Measurements from ENCODE around the gene SLBP. TPM values are rescaled to one million over a fixed set of nuclear protein-coding genes. Genes with fewer than 3 reads are reported as not detected.

The SLBP gene
- total and polyA plus RNA-seq, 2 of the 8 experiments (the other 6 are each of a cell fraction or from before 2014, with no cell fraction given), result 44.1 to 49.0 TPM

DNA sequence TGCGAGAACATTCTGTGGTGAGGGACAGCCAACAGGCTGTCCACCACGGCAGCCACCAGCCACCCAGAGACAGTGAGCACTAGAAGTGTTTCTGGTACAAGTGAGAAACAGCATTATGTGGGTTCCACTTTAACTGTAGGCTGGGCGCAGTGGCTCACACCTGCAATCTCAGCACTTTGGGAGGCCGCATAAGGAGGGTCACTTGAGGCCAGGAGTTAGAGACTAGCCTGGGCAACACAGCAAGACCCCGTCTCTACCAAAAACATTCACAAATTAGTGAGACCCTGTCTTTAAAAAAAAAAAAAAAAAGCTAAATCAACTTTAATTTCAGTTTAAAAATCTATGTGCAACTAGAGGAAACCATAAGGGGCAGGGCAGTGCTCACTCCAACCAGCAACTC, 48.6 kb downstream of the SLBP start:
- Histone ChIP-seq H2BK5ac (ENCODE audit: low read depth, low read length) (no peak overlapping the region), H2BK120ac (replicated peaks; ENCODE audit: low read depth, low read length) (no peak overlapping the region), H3K23ac (ENCODE audit: insufficient read length) (no peak overlapping the region), H3K23me2 (ENCODE audit: low read depth, low read length) (no peaks in the 10 kb centered on the region), H2BK20ac (ENCODE audit: low read length) (no peak overlapping the region), H2AFZ (ENCODE audit: low read length) (no peak overlapping the region), H3K4me2 (ENCODE audit: insufficient read depth in 1 of 2, low read depth in 2 of 2, low read length in 2 of 2) (no peak overlapping the region), H3K18ac (ENCODE audit: extremely low read depth, low read length) (no peak overlapping the region), H3K4me3 (ENCODE audit: extremely low read depth in 1 of 4, insufficient read depth in 2 of 4, low read depth in 3 of 4, low read length in 4 of 4) (no peak overlapping the region), H3K9ac (replicated peaks in 1 of 4; ENCODE audit: extremely low read depth in 1 of 4, low read depth in 3 of 4, low read length in 3 of 4) (no peak overlapping the region), H3K4me1 (replicated peaks in 1 of 4; ENCODE audit: control insufficient read depth in 3 of 4, insufficient read depth in 4 of 4, low read length in 3 of 4) (peaks cover 0 to 7% (median 5%) of the 10 kb centered on the region in 4 experiments; a peak in 4 of 7 replicates), H3K79me1 (ENCODE audit: low read depth, low read length) (no peaks in the 10 kb centered on the region; the same call in 1 of the 2 replicates), H4K5ac (ENCODE audit: insufficient read length, low read depth, low read length) (no peak overlapping the region), H3K56ac (replicated peaks; ENCODE audit: insufficient read length, low read depth, low read length) (no peak overlapping the region), H3K27me3 (replicated peaks in 1 of 4; ENCODE audit: control insufficient read depth in 3 of 4, extremely low read depth in 1 of 4, insufficient read depth in 3 of 4, low read length in 3 of 4) (no peaks in the 10 kb centered on the region), H3K27ac (ENCODE audit: low read depth, low read length) (no peak overlapping the region), H2AK5ac (ENCODE audit: low read depth, low read length) (0 out of 2 replicates have a peak overlapping the region, but pooled peaks have one; percentile 39), H2BK15ac (ENCODE audit: low read length) (no peak overlapping the region), H3K9me3 (ENCODE audit: insufficient read depth in 2 of 2, low read depth in 1 of 2, low read length in 1 of 2) (no peaks in the 10 kb centered on the region), H3K4ac (replicated peaks; ENCODE audit: insufficient read length, low read depth, low read length) (no peak overlapping the region), H3K79me2 (ENCODE audit: control insufficient read depth in 1 of 2, insufficient read depth in 2 of 2, low read length in 2 of 2) (no peaks in the 10 kb centered on the region), H3K14ac (ENCODE audit: insufficient read length) (no peak overlapping the region), H4K8ac (ENCODE audit: extremely low read depth, insufficient read depth, low read length) (no peak overlapping the region), H4K20me1 (replicated peaks in 1 of 2; ENCODE audit: control insufficient read depth in 1 of 2, insufficient read depth in 2 of 2, low read length in 2 of 2) (no peaks in the 10 kb centered on the region), H3K36me3 (ENCODE audit: control insufficient read depth in 2 of 4, insufficient read depth in 4 of 4, low read length in 3 of 4) (no peaks in the 10 kb centered on the region), H2BK12ac (ENCODE audit: low read depth, low read length) (no peak overlapping the region), H4K91ac (replicated peaks; ENCODE audit: insufficient read length, low read length) (no peak overlapping the region)
- DNase-seq (ENCODE audit: low read depth in 1 of 2, low spot score in 2 of 2), result no peak
- CTCF ChIA-PET (ENCODE audit: partially characterized antibody), result interaction anchor here (0.7 to 1.3 kb wide), 3 partner anchors 18 to 299 kb away, joined by 3 to 4 read pairs (median 3); no protein-coding TSS in a partner anchor
- POLR2A ChIA-PET (ENCODE audit: partially characterized antibody), result interaction anchor here (0.6 kb wide), 1 partner anchor 23 kb away, joined by 3 read pairs; no protein-coding TSS in a partner anchor
- no peak for FAIRE-seq
- WGBS, 2 experiments (ENCODE audit: extremely low coverage in 1 of 2, insufficient coverage in 1 of 2, insufficient read length in 1 of 2, insufficient replicate concordance in 2 of 2, low coverage in 1 of 2, low lambda C conversion rate in 2 of 2, missing lambda C conversion rate in 1 of 2), result 85% methylated on average over 5 of the region's 5 CpGs; no CpG with 5 or more reads in 1 of the 2 experiments
- TF ChIP-seq EZH2 (IDR thresholded peaks at IDR 0.05; ENCODE audit: low read depth, low read length, severe bottlenecking) (no peak), YY1 (IDR thresholded peaks at IDR 0.05; ENCODE audit: low read depth, low read length) (no peak), CBX5 (IDR thresholded peaks at IDR 0.05; ENCODE audit: low read depth, low read length) (no peak), SP2 (IDR thresholded peaks at IDR 0.05; ENCODE audit: low read length) (no peak), CHD1 (IDR thresholded peaks at IDR 0.05; ENCODE audit: low read depth, low read length) (no peak), GABPA (IDR thresholded peaks at IDR 0.05; ENCODE audit: borderline replicate concordance, insufficient read depth, low read length) (no peak), FOSL1 (IDR thresholded peaks at IDR 0.05; ENCODE audit: insufficient read depth, low read depth, low read length) (no peak), NRF1 (IDR thresholded peaks at IDR 0.05; ENCODE audit: low read depth, low read length) (no peak), ZNF274 (IDR thresholded peaks at IDR 0.05; ENCODE audit: borderline replicate concordance, extremely low read depth, low read length) (no peak), TCF12 (IDR thresholded peaks at IDR 0.05; ENCODE audit: low read depth, low read length) (no peak), ASH2L (IDR thresholded peaks at IDR 0.05; ENCODE audit: low read length) (no peak), SP1 (IDR thresholded peaks at IDR 0.05; ENCODE audit: low read depth, low read length) (no peak)
- TF ChIP-seq, protein P1, sequence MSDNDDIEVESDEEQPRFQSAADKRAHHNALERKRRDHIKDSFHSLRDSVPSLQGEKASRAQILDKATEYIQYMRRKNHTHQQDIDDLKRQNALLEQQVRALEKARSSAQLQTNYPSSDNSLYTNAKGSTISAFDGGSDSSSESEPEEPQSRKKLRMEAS (IDR thresholded peaks at IDR 0.05), result no peak
- TF ChIP-seq, protein P2, sequence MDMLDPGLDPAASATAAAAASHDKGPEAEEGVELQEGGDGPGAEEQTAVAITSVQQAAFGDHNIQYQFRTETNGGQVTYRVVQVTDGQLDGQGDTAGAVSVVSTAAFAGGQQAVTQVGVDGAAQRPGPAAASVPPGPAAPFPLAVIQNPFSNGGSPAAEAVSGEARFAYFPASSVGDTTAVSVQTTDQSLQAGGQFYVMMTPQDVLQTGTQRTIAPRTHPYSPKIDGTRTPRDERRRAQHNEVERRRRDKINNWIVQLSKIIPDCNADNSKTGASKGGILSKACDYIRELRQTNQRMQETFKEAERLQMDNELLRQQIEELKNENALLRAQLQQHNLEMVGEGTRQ (IDR thresholded peaks at IDR 0.05; ENCODE audit: low read length), result no peak

Measured in H1 (cell line).